ENCODE data around the gene BLTP3A.

DNA sequence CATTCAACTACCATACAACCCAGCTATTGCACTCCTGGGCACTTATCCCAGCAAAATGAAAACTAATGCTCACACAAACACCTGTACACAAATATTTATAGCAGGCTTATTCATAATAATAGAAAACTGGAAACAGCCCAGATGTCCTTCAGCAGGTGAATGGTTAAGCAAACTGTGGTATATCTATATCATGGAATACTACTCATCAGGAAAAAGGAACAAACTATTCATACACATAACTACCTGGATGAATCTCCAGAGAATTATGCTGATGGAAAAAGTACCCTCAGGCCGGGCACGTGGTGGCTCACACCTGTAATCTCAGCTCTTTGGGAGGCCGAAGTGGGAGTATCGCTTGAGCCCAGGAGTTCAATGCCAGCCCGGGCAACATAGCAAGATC is 3.8 kb upstream of the BLTP3A start:
- TF ChIP-seq POLR2A (IDR thresholded peaks at IDR 0.05) = no peak
- TF ChIP-seq, protein P1, sequence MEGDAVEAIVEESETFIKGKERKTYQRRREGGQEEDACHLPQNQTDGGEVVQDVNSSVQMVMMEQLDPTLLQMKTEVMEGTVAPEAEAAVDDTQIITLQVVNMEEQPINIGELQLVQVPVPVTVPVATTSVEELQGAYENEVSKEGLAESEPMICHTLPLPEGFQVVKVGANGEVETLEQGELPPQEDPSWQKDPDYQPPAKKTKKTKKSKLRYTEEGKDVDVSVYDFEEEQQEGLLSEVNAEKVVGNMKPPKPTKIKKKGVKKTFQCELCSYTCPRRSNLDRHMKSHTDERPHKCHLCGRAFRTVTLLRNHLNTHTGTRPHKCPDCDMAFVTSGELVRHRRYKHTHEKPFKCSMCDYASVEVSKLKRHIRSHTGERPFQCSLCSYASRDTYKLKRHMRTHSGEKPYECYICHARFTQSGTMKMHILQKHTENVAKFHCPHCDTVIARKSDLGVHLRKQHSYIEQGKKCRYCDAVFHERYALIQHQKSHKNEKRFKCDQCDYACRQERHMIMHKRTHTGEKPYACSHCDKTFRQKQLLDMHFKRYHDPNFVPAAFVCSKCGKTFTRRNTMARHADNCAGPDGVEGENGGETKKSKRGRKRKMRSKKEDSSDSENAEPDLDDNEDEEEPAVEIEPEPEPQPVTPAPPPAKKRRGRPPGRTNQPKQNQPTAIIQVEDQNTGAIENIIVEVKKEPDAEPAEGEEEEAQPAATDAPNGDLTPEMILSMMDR (IDR thresholded peaks at IDR 0.05) = no peak
- TF ChIP-seq POLR2AphosphoS5 (IDR thresholded peaks at IDR 0.05) = no peak
